ENCODE measurements around the gene PGM2.

Gene PGM2

DNA sequence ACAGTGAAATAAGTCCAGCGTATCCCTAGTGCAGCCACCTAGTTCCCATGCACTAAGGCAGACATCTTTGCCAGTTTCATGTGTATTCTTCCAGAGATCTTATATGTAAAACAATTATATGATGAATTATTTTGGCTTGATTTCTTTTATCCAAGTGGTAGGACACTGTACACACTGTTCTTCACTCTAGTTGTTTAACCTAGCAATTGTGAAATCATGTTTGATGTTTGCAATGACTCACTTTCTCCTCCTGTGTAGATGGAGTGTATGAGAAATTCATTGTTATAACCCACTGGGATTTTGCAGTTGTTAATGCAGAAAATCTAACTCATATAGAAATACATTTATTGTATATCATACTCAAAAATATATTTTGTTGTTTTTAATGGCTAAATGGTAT is 46.9 kb downstream of the PGM2 start:
- Histone ChIP-seq H3K4me1 (no peaks in the 10 kb centered on the region), H3K9me3 (no peaks in the 10 kb centered on the region), H3K36me3 (no peaks in the 10 kb centered on the region), H3K4me3 (ENCODE audit: low read depth, low read length) (no peak overlapping the region), H3K27me3 (no peaks in the 10 kb centered on the region)
- TF ChIP-seq CTCF (IDR thresholded peaks at IDR 0.05; ENCODE audit: low read depth, low read length) = no peak
- no peak for DNase-seq

DNA sequence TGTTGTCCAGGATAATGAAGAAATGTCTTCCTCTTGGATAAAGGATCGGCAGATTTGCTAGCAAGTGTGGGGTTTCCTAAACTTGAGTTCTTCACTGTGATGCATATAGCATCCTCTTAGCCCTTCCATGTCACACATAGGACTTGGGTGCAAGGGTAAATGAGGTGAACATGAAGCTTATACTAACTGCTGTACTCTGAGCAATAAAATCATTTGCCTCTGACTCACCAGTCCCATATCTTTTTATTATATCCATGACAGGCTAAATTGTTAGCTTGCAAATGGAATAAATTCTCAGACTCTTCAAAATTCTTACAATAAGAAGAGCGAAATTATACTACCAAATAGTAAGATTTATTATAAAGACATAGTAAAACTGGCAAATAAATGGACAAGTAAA is 49.7 kb downstream of the PGM2 start:
- Histone ChIP-seq H3K9me3 (no peaks in the 10 kb centered on the region), H3K27me3 (no peaks in the 10 kb centered on the region), H3K36me3 (no peaks in the 10 kb centered on the region), H3K4me1 (no peaks in the 10 kb centered on the region), H3K4me3 (ENCODE audit: low read depth, low read length) (no peak overlapping the region)
- no peak for TF ChIP-seq CTCF (IDR thresholded peaks at IDR 0.05; ENCODE audit: low read depth, low read length)
- DNase-seq = no peak

DNA sequence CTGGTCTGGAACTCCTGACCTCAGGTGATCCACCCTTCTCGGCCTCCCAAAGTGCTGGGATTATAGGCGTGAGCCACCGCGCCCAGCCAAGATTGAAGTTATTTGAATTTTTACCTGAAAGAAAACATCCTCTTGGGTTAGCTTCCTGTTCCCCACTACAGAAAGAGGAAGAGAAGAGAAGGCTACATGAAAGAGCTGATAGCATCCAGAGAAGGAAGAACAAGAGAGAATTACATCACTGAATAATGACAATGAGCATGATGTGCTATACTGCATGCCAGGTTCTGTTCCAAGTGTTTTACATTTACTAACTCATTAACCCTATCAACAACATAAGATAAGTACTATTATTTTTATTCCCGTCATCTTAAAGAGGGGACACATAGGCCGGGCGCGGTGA is 52.9 kb downstream of the PGM2 start:
- H3K27me3 ChIP-seq = no peaks in the 10 kb centered on the region
- no peaks in the 10 kb centered on the region for H3K4me1 ChIP-seq
- H3K4me3 ChIP-seq (ENCODE audit: low read depth, low read length) = no peak overlapping the region
- DNase-seq = no peak
- TF ChIP-seq CTCF (IDR thresholded peaks at IDR 0.05; ENCODE audit: low read depth, low read length) = no peak
- H3K36me3 ChIP-seq = no peaks in the 10 kb centered on the region
- no peaks in the 10 kb centered on the region for H3K9me3 ChIP-seq

DNA sequence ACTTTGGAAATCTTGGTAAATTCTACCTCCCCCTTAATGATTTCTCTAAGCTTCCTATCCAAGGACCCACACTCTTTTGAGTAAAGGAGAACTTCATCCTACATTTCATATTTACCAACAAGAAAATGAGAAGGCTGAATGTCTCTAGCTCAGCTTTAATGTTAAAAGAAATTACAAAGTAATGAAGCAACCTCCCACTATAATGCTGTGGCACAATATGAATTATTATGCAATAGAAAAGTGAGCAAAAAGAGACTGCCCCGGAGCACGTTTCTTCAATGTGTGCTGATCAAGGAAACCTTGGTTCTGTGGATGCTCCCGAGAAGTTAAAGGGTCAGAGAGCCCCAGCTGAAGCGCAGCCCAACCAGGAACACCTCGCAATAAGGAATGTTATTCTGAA is 55.3 kb downstream of the PGM2 start:
- Histone ChIP-seq H3K4me3 (ENCODE audit: low read depth, low read length) (no peak overlapping the region), H3K36me3 (no peaks in the 10 kb centered on the region), H3K9me3 (no peaks in the 10 kb centered on the region), H3K27me3 (no peaks in the 10 kb centered on the region), H3K4me1 (no peaks in the 10 kb centered on the region)
- DNase-seq = no peak
- no peak for TF ChIP-seq CTCF (IDR thresholded peaks at IDR 0.05; ENCODE audit: low read depth, low read length)

- TF ChIP-seq CTCF (IDR thresholded peaks at IDR 0.05; ENCODE audit: low read depth, low read length) = peak; percentile 13; the same call in 1 of the 2 replicates
- Histone ChIP-seq H3K27me3 (no peaks in the 10 kb centered on the region), H3K4me1 (no peaks in the 10 kb centered on the region), H3K9me3 (no peaks in the 10 kb centered on the region), H3K4me3 (ENCODE audit: low read depth, low read length) (no peak overlapping the region), H3K36me3 (no peaks in the 10 kb centered on the region)
- no peak for DNase-seq
Measured at GRCh38 chr4:37882665-37883296, 56.3 kb downstream of the PGM2 start.

GRCh38 chr4:37884855-37885487 is 58.5 kb downstream of the PGM2 start:
- no peak for TF ChIP-seq CTCF (IDR thresholded peaks at IDR 0.05; ENCODE audit: low read depth, low read length)

More at GRCh38 chr4:37884855-37885487, 58.5 kb downstream of the PGM2 start:
- H3K27me3 ChIP-seq = peaks cover 13% of the 10 kb centered on the region
- no peaks in the 10 kb centered on the region for H3K36me3 ChIP-seq
- no peaks in the 10 kb centered on the region for H3K9me3 ChIP-seq
- H3K4me1 ChIP-seq = no peaks in the 10 kb centered on the region
- no peak overlapping the region for H3K4me3 ChIP-seq (ENCODE audit: low read depth, low read length)
- no peak for DNase-seq
